ENCODE data around the gene GPHN.

Gene GPHN

DNA sequence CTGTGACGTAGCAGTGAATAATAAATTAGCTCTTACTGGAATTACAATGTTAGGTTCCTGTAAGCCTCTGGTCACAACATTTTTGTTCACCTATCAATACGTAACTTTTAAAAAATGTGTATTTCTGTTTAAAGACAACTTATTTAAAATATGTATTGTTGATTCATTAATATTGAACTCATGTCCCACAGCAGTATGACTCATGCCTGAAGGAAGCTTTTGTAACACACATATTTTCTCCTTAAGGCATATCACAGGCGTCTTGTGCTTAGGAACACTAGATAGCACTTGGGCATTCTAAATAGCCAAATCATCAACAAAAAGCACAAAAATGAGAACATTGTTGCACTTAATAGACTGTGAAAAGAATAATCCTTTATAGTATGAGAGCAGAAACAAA, 92.5 kb downstream of the GPHN start:
- Histone ChIP-seq H3K27ac (no peak overlapping the region), H3K4me1 (no peaks in the 10 kb centered on the region), H3K9me3 (ENCODE audit: control insufficient read depth, low read length) (no peaks in the 10 kb centered on the region), H3K79me2 (no peaks in the 10 kb centered on the region), H3K4me2 (ENCODE audit: low read length) (no peak overlapping the region), H3K36me3 (ENCODE audit: control insufficient read depth, insufficient read depth, low read length) (no peaks in the 10 kb centered on the region), H3K4me3 (ENCODE audit: low read depth, low read length) (no peak overlapping the region), H3K27me3 (ENCODE audit: control insufficient read depth, insufficient read depth, low read length) (no peaks in the 10 kb centered on the region), H2AFZ (no peak overlapping the region), H3K9ac (no peak overlapping the region)
- TF ChIP-seq CTCF (IDR thresholded peaks at IDR 0.05), result no peak

DNA sequence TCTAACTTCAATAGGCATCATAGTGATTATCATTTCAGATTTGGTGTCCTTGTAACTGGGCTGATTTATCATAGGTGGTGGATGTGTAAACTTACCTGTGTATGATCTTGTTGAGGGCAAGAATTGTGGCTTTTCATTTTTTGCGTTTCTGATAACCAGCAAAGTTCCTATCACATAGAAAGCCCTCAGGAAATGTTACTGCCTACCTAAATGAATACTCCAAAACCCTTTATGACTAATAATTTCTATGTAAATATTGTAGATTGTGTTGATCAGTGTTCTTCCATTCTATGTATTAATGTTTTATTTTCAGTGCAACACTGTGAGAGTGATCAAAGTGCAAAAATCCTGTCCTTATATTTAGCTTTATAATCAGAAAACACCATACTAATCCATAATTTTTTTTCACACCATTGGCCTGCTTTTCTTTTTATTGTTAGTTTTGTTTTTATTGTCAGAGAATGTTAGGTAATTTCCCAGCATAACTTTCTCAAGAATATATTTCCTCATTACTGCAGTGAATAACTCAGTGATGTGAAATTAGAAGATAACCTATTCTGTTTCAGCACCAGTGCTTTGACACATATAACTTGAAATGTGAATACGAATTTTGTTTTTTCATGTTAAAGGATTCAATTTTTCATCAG, 94.1 kb downstream of the GPHN start:
- Histone ChIP-seq H3K9ac (no peak overlapping the region), H3K27me3 (ENCODE audit: control insufficient read depth, insufficient read depth, low read length) (no peaks in the 10 kb centered on the region), H3K36me3 (ENCODE audit: control insufficient read depth, insufficient read depth, low read length) (no peaks in the 10 kb centered on the region), H3K79me2 (peaks cover 3% of the 10 kb centered on the region), H3K27ac (no peak overlapping the region), H3K4me2 (ENCODE audit: low read length) (no peak overlapping the region), H3K4me1 (no peaks in the 10 kb centered on the region), H3K9me3 (ENCODE audit: control insufficient read depth, low read length) (no peaks in the 10 kb centered on the region), H2AFZ (no peak overlapping the region), H3K4me3 (ENCODE audit: low read depth, low read length) (no peak overlapping the region)
- no peak for TF ChIP-seq CTCF (IDR thresholded peaks at IDR 0.05)

DNA sequence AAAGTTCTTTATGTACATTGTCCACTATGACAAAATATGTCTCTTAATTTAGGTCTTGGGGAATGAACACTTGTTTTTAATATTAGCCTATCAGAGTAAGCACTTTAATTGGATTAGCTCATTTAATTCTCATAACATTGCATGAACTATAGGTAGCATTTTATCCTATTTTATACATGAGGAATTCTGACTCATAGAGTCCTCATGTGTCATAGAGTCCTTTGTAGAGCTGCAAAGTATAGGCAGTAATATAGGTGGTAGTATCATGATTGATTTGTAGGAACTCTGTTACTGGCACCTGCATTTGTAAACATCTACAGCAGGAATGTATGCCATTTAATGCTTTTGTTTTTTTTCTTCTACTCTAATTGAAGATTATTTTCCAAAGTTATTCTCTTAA, 96.0 kb downstream of the GPHN start:
- TF ChIP-seq CTCF (IDR thresholded peaks at IDR 0.05), result no peak
- Histone ChIP-seq H3K4me1 (no peaks in the 10 kb centered on the region), H3K36me3 (ENCODE audit: control insufficient read depth, insufficient read depth, low read length) (no peaks in the 10 kb centered on the region), H3K27ac (no peak overlapping the region), H3K79me2 (peaks cover 6% of the 10 kb centered on the region), H3K4me2 (ENCODE audit: low read length) (no peak overlapping the region), H3K4me3 (ENCODE audit: low read depth, low read length) (no peak overlapping the region), H3K27me3 (ENCODE audit: control insufficient read depth, insufficient read depth, low read length) (no peaks in the 10 kb centered on the region), H3K9me3 (ENCODE audit: control insufficient read depth, low read length) (no peaks in the 10 kb centered on the region), H2AFZ (no peak overlapping the region), H3K9ac (no peak overlapping the region)

GRCh38 chr14:66606826-66607225, 98.9 kb downstream of the GPHN start:
- Histone ChIP-seq H3K4me2 (ENCODE audit: low read length) (no peak overlapping the region), H3K4me3 (ENCODE audit: low read depth, low read length) (no peak overlapping the region), H3K9ac (no peak overlapping the region), H3K27me3 (ENCODE audit: control insufficient read depth, insufficient read depth, low read length) (no peaks in the 10 kb centered on the region), H3K79me2 (peaks cover 6% of the 10 kb centered on the region), H3K9me3 (ENCODE audit: control insufficient read depth, low read length) (no peaks in the 10 kb centered on the region), H3K27ac (no peak overlapping the region), H3K4me1 (no peaks in the 10 kb centered on the region), H3K36me3 (ENCODE audit: control insufficient read depth, insufficient read depth, low read length) (no peaks in the 10 kb centered on the region), H2AFZ (no peak overlapping the region)
- no peak for TF ChIP-seq CTCF (IDR thresholded peaks at IDR 0.05)

DNA sequence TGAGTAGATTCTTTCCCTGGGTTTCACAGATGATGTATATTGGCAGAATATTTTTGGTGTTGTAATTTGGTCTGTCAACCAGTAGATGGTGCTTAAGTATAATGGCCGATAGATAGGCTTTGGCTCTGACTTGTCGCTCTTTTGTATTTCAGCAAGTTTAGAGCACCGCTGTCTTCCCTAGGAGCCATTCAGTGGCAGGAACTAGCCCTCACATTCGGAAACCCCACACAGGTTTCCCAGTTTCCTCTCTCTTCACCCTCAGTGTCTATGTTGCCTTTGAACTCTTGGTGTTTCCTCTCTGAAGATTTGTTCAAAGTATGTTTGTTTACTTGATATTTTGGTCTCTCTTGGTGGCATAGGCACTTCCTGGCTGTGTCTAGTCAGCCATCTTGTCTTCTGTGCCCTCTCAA, 102.2 kb downstream of the GPHN start:
- TF ChIP-seq CTCF (IDR thresholded peaks at IDR 0.05), result no peak

More for the DNA sequence above, 102.2 kb downstream of the GPHN start:
- Histone ChIP-seq H3K27ac (no peak overlapping the region), H2AFZ (no peak overlapping the region), H3K4me1 (no peaks in the 10 kb centered on the region), H3K4me3 (ENCODE audit: low read depth, low read length) (no peak overlapping the region), H3K27me3 (ENCODE audit: control insufficient read depth, insufficient read depth, low read length) (no peaks in the 10 kb centered on the region), H3K36me3 (ENCODE audit: control insufficient read depth, insufficient read depth, low read length) (no peaks in the 10 kb centered on the region), H3K79me2 (peaks cover 10% of the 10 kb centered on the region), H3K9ac (no peak overlapping the region), H3K9me3 (ENCODE audit: control insufficient read depth, low read length) (no peaks in the 10 kb centered on the region), H3K4me2 (ENCODE audit: low read length) (no peak overlapping the region)
